ENCODE data around the gene GJC1.

Gene GJC1

DNA sequence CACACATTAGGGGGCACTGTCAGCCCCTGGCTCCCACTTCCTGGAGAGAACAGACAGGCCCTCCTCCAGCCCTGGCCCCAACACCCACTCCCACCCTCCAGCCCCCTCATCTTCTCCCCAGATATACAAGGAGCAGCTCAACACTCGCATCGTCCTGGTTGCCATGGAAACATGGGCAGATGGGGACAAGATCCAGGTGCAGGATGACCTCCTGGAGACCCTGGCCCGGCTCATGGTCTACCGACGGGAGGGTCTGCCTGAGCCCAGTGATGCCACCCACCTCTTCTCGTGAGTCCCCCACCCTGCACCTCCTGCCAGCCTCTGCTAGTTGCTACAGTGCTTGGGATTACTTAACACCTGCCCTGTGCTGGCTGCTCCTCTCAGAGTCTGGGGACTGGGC, 56.9 kb downstream of the GJC1 start:
- Mint-ChIP-seq H3K36me3 (ENCODE audit: low read depth) (no peaks in the 10 kb centered on the region), H3K9me3 (no peaks in the 10 kb centered on the region), H3K4me1 (peaks cover 9% of the 10 kb centered on the region), H3K4me3 (no peak overlapping the region), H3K27ac (no peak overlapping the region), H3K27me3 (ENCODE audit: low read depth, poor library complexity) (peaks cover 34% of the 10 kb centered on the region)
- no peak for DNase-seq
- TF ChIP-seq, protein P1, sequence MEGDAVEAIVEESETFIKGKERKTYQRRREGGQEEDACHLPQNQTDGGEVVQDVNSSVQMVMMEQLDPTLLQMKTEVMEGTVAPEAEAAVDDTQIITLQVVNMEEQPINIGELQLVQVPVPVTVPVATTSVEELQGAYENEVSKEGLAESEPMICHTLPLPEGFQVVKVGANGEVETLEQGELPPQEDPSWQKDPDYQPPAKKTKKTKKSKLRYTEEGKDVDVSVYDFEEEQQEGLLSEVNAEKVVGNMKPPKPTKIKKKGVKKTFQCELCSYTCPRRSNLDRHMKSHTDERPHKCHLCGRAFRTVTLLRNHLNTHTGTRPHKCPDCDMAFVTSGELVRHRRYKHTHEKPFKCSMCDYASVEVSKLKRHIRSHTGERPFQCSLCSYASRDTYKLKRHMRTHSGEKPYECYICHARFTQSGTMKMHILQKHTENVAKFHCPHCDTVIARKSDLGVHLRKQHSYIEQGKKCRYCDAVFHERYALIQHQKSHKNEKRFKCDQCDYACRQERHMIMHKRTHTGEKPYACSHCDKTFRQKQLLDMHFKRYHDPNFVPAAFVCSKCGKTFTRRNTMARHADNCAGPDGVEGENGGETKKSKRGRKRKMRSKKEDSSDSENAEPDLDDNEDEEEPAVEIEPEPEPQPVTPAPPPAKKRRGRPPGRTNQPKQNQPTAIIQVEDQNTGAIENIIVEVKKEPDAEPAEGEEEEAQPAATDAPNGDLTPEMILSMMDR (IDR thresholded peaks at IDR 0.05), result no peak

DNA sequence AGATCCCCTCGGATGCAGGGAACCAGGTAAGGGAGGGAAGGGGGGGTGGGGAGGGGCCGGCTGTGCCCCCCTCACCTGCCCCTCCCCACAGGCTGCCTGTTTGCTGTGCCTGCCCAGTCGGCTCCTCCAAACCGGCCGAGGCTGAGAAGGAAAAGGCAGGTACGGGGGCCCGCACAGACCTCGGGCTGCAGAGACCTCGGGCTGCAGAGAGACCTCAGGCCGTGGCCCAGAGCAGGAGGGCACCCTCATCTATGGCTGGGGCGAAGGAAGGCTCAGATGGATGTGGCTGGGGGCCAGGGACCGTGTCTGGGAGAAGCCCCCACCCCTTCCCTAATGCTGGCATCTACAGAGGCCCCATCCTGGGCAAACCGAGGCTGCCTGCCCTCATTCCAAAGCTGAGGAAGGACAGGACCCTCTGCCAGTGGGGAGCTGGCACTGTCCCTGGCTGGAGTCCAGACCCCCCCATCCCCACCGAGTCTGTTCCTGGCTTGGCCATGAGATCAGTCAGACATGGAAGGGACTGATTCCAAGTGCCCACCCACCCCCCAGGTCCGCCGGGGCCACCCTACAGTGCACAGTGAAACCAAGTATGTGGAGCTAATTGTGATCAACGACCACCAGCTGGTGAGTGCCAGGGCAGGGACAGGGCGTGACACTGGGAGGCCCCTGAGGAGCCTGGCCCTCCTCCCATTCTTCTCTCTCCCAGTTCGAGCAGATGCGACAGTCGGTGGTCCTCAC, 57.6 kb downstream of the GJC1 start:
- Mint-ChIP-seq H3K27me3 (ENCODE audit: low read depth, poor library complexity) (peaks cover 32% of the 10 kb centered on the region), H3K4me1 (peaks cover 9% of the 10 kb centered on the region), H3K4me3 (no peak overlapping the region), H3K9me3 (no peaks in the 10 kb centered on the region), H3K36me3 (ENCODE audit: low read depth) (no peaks in the 10 kb centered on the region), H3K27ac (no peak overlapping the region)
- TF ChIP-seq, protein P1 (IDR thresholded peaks at IDR 0.05), result no peak
- DNase-seq, result no peak

DNA sequence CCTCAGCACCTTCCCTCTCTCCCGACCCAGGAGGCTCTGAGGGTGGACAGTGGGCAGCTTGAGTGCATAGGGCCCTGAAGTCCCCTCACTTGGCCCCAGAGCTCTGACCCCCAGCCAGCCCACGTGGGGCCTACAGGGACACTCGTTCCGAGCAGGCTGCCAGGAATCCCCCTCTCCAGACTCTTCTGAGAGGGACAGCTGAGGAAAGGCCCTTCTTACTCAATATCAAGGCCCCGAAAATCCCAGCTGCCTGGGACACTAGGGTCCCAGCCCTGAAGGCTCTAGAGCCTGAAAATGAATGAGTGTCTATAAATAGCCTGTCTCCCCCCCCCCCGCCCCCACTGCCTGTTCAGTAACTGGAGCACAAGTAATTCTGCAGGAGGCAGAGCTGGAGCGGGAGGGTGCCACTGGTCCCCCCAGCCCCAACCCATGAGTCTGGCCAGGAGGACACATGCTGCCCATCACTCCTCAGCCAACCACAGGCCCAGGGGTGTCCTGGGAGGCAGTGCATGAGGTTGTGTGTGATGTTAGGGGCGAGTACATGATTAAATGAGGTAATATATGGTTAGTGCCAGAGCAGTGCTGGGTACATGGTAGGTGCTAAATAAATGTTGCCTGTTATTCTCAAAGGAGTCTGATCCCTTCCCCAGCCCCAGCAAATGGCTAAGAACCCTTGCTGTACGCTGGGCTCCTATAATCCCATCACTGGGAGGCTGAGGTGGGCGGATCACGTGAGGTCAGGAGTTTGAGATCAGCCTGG, 59.7 kb downstream of the GJC1 start:
- H3K36me3 Mint-ChIP-seq (ENCODE audit: low read depth), result no peaks in the 10 kb centered on the region
- H3K4me3 Mint-ChIP-seq, result no peak overlapping the region
- H3K27ac Mint-ChIP-seq, result no peak overlapping the region
- peaks cover 23% of the 10 kb centered on the region for H3K4me1 Mint-ChIP-seq
- TF ChIP-seq, protein P1 (IDR thresholded peaks at IDR 0.05), result no peak
- peaks cover 19% of the 10 kb centered on the region for H3K27me3 Mint-ChIP-seq (ENCODE audit: low read depth, poor library complexity)
- no peak for DNase-seq
- no peaks in the 10 kb centered on the region for H3K9me3 Mint-ChIP-seq

DNA sequence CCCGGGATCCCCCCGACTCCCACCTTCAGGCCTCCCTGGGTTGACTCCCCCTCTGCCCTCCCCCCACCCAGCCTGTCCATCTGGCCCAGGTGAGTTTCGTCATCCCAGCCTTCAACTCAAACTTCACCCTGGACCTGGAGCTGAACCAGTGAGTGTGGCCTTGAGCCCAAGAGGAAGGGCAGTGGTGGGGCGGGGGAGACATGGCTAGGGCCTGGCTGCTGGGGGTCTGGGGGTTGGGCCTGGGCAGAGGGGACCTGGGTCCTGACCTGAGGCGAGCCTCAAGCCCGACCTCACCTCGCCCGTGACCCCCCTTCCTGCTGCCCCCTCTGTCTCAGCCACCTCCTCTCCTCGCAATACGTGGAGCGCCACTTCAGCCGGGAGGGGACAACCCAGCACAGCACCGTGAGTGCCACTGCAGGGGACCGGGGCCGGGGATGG, 60.4 kb downstream of the GJC1 start:
- H3K9me3 Mint-ChIP-seq, result no peaks in the 10 kb centered on the region
- no peak for DNase-seq
- H3K4me1 Mint-ChIP-seq, result peaks cover 23% of the 10 kb centered on the region
- TF ChIP-seq, protein P1 (IDR thresholded peaks at IDR 0.05), result no peak
- peaks cover 19% of the 10 kb centered on the region for H3K27me3 Mint-ChIP-seq (ENCODE audit: low read depth, poor library complexity)
- H3K4me3 Mint-ChIP-seq, result no peak overlapping the region
- no peak overlapping the region for H3K27ac Mint-ChIP-seq
- H3K36me3 Mint-ChIP-seq (ENCODE audit: low read depth), result no peaks in the 10 kb centered on the region

DNA sequence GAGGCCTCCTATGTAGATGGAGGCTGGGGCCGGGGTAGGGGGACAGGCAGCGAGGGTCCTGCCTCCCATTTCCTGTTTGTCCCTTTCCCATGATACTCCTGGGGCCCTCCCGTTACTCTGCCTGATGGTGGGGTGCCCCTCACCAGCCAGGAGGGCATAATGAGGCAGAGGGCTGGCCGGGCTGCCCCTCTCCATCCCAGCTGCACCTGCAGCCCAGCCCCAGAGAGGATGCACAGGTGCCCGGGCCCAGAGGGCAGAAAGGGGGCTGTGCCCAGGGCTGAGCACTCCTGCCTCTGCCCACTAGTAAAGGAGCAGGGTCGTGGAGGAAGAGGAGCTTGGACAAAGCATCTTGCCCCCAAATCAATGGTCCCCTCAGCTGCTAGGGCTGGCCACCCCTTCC, 60.9 kb downstream of the GJC1 start:
- Mint-ChIP-seq H3K4me3 (no peak overlapping the region), H3K36me3 (ENCODE audit: low read depth) (no peaks in the 10 kb centered on the region), H3K27ac (no peak overlapping the region), H3K4me1 (peaks cover 23% of the 10 kb centered on the region), H3K27me3 (ENCODE audit: low read depth, poor library complexity) (peaks cover 19% of the 10 kb centered on the region), H3K9me3 (no peaks in the 10 kb centered on the region)
- TF ChIP-seq, protein P1 (IDR thresholded peaks at IDR 0.05), result no peak
- no peak for DNase-seq

All from nephron progenitor cell (in vitro differentiated cells).